ENCODE results near the gene MAMLD1. TPM values are rescaled to one million over a fixed set of nuclear protein-coding genes. Genes with fewer than 3 reads are reported as not detected.

MAMLD1 gene
- total and polyA plus RNA-seq, 4 donors, result 0.59 to 1.1 (median 0.76) TPM

DNA sequence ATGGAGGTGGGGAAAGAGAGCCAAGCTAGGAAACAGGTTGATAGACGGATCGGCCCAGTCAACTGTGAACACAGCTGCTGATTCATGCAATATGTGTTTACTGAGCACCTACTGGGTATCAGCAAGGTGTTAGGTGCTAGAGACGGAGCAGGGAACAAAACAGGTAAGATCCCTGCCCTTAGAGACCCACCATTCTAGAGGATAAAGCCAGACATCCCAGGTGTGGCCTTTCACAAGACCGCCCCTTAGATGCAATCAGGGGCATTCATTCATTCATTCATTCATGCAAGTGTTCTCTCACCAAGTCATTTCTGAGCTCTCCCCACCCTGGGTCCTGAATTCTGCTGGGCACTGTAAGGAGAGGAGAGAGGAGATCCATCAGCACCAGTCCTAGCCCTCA lies 185.1 kb downstream of the MAMLD1 start:
- DNase-seq (ENCODE audit: low spot score), result no peak
- no peaks in the 10 kb centered on the region for H3K36me3 ChIP-seq (ENCODE audit: control insufficient read depth in 4 of 4, insufficient read depth in 3 of 4, low read depth in 1 of 4, low read length in 3 of 4)
- no peaks in the 10 kb centered on the region for H3K9me3 ChIP-seq (ENCODE audit: control insufficient read depth in 4 of 4, low read length in 3 of 4)
- peak overlapping the region in 1 of 2 donors; percentile 62 for H3K9ac ChIP-seq (ENCODE audit: low read depth in 1 of 2, low read length in 2 of 2)
- no peaks in the 10 kb centered on the region for H3K27me3 ChIP-seq (ENCODE audit: control insufficient read depth in 4 of 4, insufficient read depth in 4 of 4, low read length in 3 of 4)
- TF ChIP-seq FOXA1 (IDR thresholded peaks at IDR 0.05) (no peak), RXRA (IDR thresholded peaks at IDR 0.05) (no peak), FOXA2 (IDR thresholded peaks at IDR 0.05) (no peak), GABPA (IDR thresholded peaks at IDR 0.05 in 1 of 2, conservative IDR thresholded peaks at IDR 0.05 in 1 of 2) (no peak)
- peaks cover 7 to 20% (median 11%) of the 10 kb centered on the region in 4 donors for H3K4me1 ChIP-seq (ENCODE audit: control insufficient read depth in 4 of 4, insufficient read depth in 4 of 4, low read length in 3 of 4)
- H3K4me3 ChIP-seq (ENCODE audit: low read depth in 1 of 3, low read length in 3 of 3), result peak overlapping the region; percentile 18 to 51 (median 47)
- WGBS, result 70% methylated on average over 4 of the region's 4 CpGs
- peak overlapping the region; percentile 91 to 92 for H3K27ac ChIP-seq (ENCODE audit: low read depth in 1 of 2, low read length in 2 of 2)

DNA sequence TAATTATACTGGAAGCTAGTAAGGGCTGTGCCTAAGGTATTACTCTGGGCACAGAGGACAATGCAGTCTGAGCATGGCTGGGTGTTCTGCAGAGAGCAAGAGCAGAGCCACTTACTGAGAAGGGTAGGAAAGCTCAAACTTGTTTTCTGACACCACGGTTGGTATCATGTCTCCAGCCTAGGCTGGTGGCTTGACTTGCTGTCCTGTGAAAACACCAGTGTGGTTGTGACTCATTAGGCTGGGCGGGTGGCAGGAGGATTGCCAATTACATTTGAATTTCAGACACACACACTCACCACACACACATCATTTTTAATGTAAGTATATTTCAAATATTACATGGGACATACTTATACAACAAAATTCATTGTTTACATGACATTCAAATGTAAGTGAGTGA lies 185.6 kb downstream of the MAMLD1 start:
- Histone ChIP-seq H3K4me3 (ENCODE audit: low read depth in 1 of 3, low read length in 3 of 3) (no peak overlapping the region), H3K27me3 (ENCODE audit: control insufficient read depth in 4 of 4, insufficient read depth in 4 of 4, low read length in 3 of 4) (no peaks in the 10 kb centered on the region), H3K36me3 (ENCODE audit: control insufficient read depth in 4 of 4, insufficient read depth in 3 of 4, low read depth in 1 of 4, low read length in 3 of 4) (no peaks in the 10 kb centered on the region), H3K9me3 (ENCODE audit: control insufficient read depth in 4 of 4, low read length in 3 of 4) (no peaks in the 10 kb centered on the region), H3K9ac (ENCODE audit: low read depth in 1 of 2, low read length in 2 of 2) (no peak overlapping the region), H3K4me1 (ENCODE audit: control insufficient read depth in 4 of 4, insufficient read depth in 4 of 4, low read length in 3 of 4) (peaks cover 7 to 20% (median 11%) of the 10 kb centered on the region in 4 donors), H3K27ac (ENCODE audit: low read depth in 1 of 2, low read length in 2 of 2) (no peak overlapping the region)
- 96% methylated on average over 2 of the region's 2 CpGs for WGBS
- TF ChIP-seq JUND (IDR thresholded peaks at IDR 0.05), result no peak
- TF ChIP-seq, protein P1, sequence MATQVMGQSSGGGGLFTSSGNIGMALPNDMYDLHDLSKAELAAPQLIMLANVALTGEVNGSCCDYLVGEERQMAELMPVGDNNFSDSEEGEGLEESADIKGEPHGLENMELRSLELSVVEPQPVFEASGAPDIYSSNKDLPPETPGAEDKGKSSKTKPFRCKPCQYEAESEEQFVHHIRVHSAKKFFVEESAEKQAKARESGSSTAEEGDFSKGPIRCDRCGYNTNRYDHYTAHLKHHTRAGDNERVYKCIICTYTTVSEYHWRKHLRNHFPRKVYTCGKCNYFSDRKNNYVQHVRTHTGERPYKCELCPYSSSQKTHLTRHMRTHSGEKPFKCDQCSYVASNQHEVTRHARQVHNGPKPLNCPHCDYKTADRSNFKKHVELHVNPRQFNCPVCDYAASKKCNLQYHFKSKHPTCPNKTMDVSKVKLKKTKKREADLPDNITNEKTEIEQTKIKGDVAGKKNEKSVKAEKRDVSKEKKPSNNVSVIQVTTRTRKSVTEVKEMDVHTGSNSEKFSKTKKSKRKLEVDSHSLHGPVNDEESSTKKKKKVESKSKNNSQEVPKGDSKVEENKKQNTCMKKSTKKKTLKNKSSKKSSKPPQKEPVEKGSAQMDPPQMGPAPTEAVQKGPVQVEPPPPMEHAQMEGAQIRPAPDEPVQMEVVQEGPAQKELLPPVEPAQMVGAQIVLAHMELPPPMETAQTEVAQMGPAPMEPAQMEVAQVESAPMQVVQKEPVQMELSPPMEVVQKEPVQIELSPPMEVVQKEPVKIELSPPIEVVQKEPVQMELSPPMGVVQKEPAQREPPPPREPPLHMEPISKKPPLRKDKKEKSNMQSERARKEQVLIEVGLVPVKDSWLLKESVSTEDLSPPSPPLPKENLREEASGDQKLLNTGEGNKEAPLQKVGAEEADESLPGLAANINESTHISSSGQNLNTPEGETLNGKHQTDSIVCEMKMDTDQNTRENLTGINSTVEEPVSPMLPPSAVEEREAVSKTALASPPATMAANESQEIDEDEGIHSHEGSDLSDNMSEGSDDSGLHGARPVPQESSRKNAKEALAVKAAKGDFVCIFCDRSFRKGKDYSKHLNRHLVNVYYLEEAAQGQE (IDR thresholded peaks at IDR 0.05), result no peak
- no peak for TF ChIP-seq YY1 (IDR thresholded peaks at IDR 0.05)
- TF ChIP-seq, protein P2, sequence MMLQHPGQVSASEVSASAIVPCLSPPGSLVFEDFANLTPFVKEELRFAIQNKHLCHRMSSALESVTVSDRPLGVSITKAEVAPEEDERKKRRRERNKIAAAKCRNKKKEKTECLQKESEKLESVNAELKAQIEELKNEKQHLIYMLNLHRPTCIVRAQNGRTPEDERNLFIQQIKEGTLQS (IDR thresholded peaks at IDR 0.05), result no peak
- no peak for TF ChIP-seq FOXA1 (IDR thresholded peaks at IDR 0.05)
- no peak for TF ChIP-seq EGR1 (IDR thresholded peaks at IDR 0.05; ENCODE audit: low read depth in 2 of 2)
- TF ChIP-seq TAF1 (conservative IDR thresholded peaks at IDR 0.05), result no peak
- TF ChIP-seq NR2F2 (IDR thresholded peaks at IDR 0.05), result no peak
- no peak for TF ChIP-seq FOXA2 (IDR thresholded peaks at IDR 0.05)
- no peak for TF ChIP-seq HNF4A (conservative IDR thresholded peaks at IDR 0.05)
- TF ChIP-seq, protein P3, sequence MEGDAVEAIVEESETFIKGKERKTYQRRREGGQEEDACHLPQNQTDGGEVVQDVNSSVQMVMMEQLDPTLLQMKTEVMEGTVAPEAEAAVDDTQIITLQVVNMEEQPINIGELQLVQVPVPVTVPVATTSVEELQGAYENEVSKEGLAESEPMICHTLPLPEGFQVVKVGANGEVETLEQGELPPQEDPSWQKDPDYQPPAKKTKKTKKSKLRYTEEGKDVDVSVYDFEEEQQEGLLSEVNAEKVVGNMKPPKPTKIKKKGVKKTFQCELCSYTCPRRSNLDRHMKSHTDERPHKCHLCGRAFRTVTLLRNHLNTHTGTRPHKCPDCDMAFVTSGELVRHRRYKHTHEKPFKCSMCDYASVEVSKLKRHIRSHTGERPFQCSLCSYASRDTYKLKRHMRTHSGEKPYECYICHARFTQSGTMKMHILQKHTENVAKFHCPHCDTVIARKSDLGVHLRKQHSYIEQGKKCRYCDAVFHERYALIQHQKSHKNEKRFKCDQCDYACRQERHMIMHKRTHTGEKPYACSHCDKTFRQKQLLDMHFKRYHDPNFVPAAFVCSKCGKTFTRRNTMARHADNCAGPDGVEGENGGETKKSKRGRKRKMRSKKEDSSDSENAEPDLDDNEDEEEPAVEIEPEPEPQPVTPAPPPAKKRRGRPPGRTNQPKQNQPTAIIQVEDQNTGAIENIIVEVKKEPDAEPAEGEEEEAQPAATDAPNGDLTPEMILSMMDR (IDR thresholded peaks at IDR 0.05; ENCODE audit: low read depth, low read length, missing input control), result no peak
- no peak for TF ChIP-seq GABPA (IDR thresholded peaks at IDR 0.05 in 1 of 2, conservative IDR thresholded peaks at IDR 0.05 in 1 of 2)
- TF ChIP-seq, protein P4, sequence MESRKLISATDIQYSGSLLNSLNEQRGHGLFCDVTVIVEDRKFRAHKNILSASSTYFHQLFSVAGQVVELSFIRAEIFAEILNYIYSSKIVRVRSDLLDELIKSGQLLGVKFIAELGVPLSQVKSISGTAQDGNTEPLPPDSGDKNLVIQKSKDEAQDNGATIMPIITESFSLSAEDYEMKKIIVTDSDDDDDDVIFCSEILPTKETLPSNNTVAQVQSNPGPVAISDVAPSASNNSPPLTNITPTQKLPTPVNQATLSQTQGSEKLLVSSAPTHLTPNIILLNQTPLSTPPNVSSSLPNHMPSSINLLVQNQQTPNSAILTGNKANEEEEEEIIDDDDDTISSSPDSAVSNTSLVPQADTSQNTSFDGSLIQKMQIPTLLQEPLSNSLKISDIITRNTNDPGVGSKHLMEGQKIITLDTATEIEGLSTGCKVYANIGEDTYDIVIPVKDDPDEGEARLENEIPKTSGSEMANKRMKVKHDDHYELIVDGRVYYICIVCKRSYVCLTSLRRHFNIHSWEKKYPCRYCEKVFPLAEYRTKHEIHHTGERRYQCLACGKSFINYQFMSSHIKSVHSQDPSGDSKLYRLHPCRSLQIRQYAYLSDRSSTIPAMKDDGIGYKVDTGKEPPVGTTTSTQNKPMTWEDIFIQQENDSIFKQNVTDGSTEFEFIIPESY (IDR thresholded peaks at IDR 0.05), result no peak
- TF ChIP-seq HNF4G (IDR thresholded peaks at IDR 0.05), result no peak
- TF ChIP-seq RAD21 (IDR thresholded peaks at IDR 0.05), result no peak
- no peak for TF ChIP-seq SP1 (IDR thresholded peaks at IDR 0.05)
- TF ChIP-seq RXRA (IDR thresholded peaks at IDR 0.05), result no peak
- TF ChIP-seq, protein P5, sequence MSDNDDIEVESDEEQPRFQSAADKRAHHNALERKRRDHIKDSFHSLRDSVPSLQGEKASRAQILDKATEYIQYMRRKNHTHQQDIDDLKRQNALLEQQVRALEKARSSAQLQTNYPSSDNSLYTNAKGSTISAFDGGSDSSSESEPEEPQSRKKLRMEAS (IDR thresholded peaks at IDR 0.05), result no peak
- no peak for DNase-seq (ENCODE audit: low spot score)
